ENCODE results near the gene ZNF691.

The ZNF691 gene

GRCh38 chr1:42822800-42823392 lies 23.5 kb upstream of the ZNF691 start:
- Mint-ChIP-seq H3K4me3 (no peak overlapping the region), H3K4me1 (ENCODE audit: low read depth) (peaks cover 12% of the 10 kb centered on the region), H3K27ac (no peak overlapping the region), H3K9me3 (ENCODE audit: low read depth) (no peaks in the 10 kb centered on the region), H3K27me3 (no peaks in the 10 kb centered on the region), H3K36me3 (peaks cover 4% of the 10 kb centered on the region)

DNA sequence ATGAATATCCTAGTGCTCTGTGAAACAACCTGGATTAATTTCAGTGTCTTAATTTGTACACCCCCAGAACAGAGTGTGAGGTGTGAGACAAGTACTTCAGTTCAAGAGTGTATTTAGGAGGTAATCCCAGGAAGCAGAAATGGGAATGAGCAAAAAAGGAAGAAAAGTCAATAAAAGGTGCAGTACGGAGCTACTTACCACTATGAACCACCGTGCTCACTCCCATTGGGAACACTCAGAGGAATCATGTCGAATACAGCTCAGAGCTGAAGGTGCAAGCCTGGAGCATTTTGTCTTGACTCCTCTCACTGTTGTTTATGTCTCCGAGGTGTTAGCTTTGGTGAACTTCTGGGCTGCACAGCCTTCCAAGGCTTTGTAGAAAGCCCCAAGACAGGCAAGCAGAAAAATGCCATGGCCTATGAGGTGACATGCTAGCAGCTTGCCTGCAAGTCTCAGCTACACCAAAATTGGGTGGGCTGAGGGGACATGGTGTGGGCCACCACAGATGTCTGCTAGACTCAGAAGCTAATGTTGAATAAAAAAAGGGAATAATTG lies 21.9 kb upstream of the ZNF691 start:
- peaks cover 5% of the 10 kb centered on the region for H3K4me1 Mint-ChIP-seq (ENCODE audit: low read depth)
- no peaks in the 10 kb centered on the region for H3K9me3 Mint-ChIP-seq (ENCODE audit: low read depth)
- H3K4me3 Mint-ChIP-seq: no peak overlapping the region
- no peak overlapping the region for H3K27ac Mint-ChIP-seq
- H3K27me3 Mint-ChIP-seq: no peaks in the 10 kb centered on the region
- H3K36me3 Mint-ChIP-seq: peaks cover 3% of the 10 kb centered on the region

DNA sequence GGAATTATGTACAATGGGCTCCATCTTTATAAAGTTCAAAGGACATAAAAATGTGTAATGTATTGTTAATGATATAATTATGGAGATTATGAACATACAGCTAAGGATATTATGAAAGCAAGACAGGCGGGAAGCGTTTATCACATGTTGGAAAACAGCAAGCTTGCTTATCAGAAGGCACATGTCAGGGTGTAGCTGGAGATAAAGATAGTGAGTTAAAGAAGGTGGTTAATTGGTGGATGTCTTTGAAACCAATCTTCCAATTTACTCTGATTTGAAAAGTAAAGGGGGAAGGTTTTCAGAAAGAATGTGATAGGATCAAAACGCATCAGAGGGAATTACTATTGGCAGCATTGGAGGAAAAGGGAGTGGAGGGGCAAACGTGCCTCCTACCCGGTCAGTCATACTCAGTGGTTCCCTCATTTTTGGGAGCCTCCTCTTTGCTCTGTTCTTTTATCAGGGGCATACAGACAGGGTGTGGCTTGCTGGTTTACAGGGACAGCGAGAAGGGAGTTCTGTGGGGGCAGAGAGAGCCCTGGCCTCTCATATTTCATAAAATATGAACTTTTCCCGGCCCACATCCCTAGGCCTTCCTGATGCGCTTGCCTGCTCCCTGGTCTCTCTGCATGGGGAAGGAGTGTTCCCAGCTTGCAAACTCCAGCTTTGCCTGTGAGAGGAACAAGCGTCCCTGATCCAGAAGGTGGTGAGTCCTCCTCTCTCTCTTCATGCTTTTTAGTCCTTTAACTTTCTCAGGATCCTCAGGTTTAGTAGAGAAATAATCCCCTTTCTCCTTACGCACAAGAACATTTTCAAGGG lies 21.2 kb upstream of the ZNF691 start:
- Mint-ChIP-seq H3K36me3 (peaks cover 2% of the 10 kb centered on the region), H3K27ac (no peak overlapping the region)

GRCh38 chr1:42830631-42831030 lies 15.8 kb upstream of the ZNF691 start:
- peaks cover 7% of the 10 kb centered on the region for H3K36me3 Mint-ChIP-seq
- H3K4me3 Mint-ChIP-seq: no peak overlapping the region
- no peaks in the 10 kb centered on the region for H3K27me3 Mint-ChIP-seq
- H3K4me1 Mint-ChIP-seq (ENCODE audit: low read depth): no peaks in the 10 kb centered on the region
- H3K27ac Mint-ChIP-seq: no peak overlapping the region
- H3K9me3 Mint-ChIP-seq (ENCODE audit: low read depth): no peaks in the 10 kb centered on the region

More for the DNA sequence above, 21.2 kb upstream of the ZNF691 start:
- H3K4me1 Mint-ChIP-seq (ENCODE audit: low read depth): peaks cover 5% of the 10 kb centered on the region
- no peaks in the 10 kb centered on the region for H3K9me3 Mint-ChIP-seq (ENCODE audit: low read depth)
- H3K27me3 Mint-ChIP-seq: no peaks in the 10 kb centered on the region
- H3K4me3 Mint-ChIP-seq: no peak overlapping the region

DNA sequence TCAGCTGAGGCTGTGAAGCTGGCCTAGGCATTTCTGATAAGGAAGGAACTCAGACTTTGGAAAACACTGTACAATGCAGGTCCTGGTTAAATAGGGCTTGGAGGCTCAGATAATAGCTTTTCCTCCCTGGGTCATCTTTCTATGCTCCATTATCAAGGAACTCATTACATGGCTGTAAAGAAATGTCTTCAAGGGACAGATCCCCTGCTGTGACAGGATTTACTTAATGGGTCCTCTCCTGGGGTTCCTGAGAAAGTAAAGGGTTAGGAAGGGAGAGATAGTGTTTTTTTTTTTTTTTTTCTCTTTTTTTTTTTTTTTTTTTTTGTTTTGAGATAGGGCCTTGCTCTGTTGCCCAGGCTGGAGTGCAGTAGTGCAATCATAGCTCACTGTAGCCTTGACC lies 15.1 kb upstream of the ZNF691 start:
- Mint-ChIP-seq H3K4me3 (no peak overlapping the region), H3K27me3 (no peaks in the 10 kb centered on the region), H3K36me3 (peaks cover 7% of the 10 kb centered on the region), H3K27ac (no peak overlapping the region), H3K4me1 (ENCODE audit: low read depth) (no peaks in the 10 kb centered on the region), H3K9me3 (ENCODE audit: low read depth) (no peaks in the 10 kb centered on the region)

- Mint-ChIP-seq H3K27ac (no peak overlapping the region), H3K27me3 (no peaks in the 10 kb centered on the region), H3K9me3 (ENCODE audit: low read depth) (no peaks in the 10 kb centered on the region), H3K4me3 (no peak overlapping the region), H3K36me3 (peaks cover 7% of the 10 kb centered on the region), H3K4me1 (ENCODE audit: low read depth) (no peaks in the 10 kb centered on the region)
These were observed 13.7 kb upstream of the ZNF691 start for GRCh38 chr1:42832641-42833240.

- Mint-ChIP-seq H3K4me1 (ENCODE audit: low read depth) (no peaks in the 10 kb centered on the region), H3K36me3 (peaks cover 10% of the 10 kb centered on the region), H3K4me3 (no peak overlapping the region), H3K9me3 (ENCODE audit: low read depth) (no peaks in the 10 kb centered on the region), H3K27ac (no peak overlapping the region), H3K27me3 (no peaks in the 10 kb centered on the region)
These were observed 12.4 kb upstream of the ZNF691 start for GRCh38 chr1:42833981-42834380.

GRCh38 chr1:42834803-42835202 lies 11.6 kb upstream of the ZNF691 start:
- peaks cover 10% of the 10 kb centered on the region for H3K36me3 Mint-ChIP-seq
- no peaks in the 10 kb centered on the region for H3K27me3 Mint-ChIP-seq
- H3K27ac Mint-ChIP-seq: no peak overlapping the region
- no peaks in the 10 kb centered on the region for H3K9me3 Mint-ChIP-seq (ENCODE audit: low read depth)
- H3K4me3 Mint-ChIP-seq: no peak overlapping the region
- H3K4me1 Mint-ChIP-seq (ENCODE audit: low read depth): no peaks in the 10 kb centered on the region

- Mint-ChIP-seq H3K9me3 (ENCODE audit: low read depth) (no peaks in the 10 kb centered on the region), H3K36me3 (peaks cover 6% of the 10 kb centered on the region), H3K27me3 (no peaks in the 10 kb centered on the region), H3K4me3 (no peak overlapping the region), H3K27ac (no peak overlapping the region), H3K4me1 (ENCODE audit: low read depth) (no peaks in the 10 kb centered on the region)
These were observed 11.0 kb upstream of the ZNF691 start for GRCh38 chr1:42835422-42835821.

DNA sequence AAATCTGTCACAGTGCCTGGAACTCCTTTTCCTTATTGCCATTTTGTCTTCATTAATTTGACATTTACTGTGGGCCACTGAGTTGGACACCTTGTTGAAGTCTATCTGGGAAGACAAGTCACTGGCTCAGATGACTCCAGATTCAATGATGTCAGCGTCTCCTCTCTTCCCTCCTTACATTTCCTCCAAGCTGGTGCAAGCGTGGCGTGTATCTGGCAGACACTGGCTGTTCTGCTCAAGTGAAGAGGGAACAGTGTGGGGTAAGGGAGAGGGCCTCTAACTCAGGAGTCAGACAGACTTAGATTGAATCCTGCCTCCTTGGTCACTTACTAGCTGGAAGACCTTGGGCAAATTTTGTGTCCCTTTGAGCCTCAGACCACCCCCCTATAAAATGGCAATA lies 8.7 kb upstream of the ZNF691 start:
- Mint-ChIP-seq H3K9me3 (ENCODE audit: low read depth) (no peaks in the 10 kb centered on the region), H3K4me3 (no peak overlapping the region), H3K4me1 (ENCODE audit: low read depth) (no peaks in the 10 kb centered on the region), H3K27ac (no peak overlapping the region), H3K27me3 (no peaks in the 10 kb centered on the region), H3K36me3 (peaks cover 3% of the 10 kb centered on the region)

DNA sequence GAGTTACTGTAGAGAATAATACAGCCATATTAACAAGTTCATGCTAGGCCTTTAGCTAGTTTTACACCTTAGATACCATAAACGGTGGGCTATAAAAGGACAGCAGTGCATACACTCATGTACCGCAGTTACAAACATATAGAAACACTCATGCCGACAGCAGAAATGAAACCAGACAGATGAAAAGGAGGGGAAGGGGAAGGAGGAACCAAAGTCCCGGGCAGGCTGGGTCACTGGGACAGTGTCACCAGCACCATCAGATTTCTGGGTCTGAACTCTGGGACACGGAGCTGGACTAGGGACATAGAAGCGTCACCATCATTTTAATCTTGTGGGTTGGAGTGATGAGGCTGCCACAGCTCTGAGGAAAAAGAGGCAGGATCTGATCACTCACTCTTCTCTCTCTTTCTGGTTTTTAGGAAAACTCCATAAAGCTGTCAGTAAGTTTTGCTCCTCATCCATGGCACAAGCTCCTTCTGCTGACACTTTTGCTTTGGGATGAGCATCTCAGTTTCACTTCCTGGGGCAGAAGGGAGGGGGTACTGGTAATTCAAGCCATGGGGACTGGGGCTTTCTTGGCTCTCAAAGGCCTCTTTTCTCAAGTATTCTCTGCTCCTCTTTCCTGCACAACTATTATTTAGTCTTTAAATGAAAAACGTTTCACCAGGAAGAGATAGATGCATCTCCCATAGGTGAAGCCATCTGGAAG lies 7.8 kb upstream of the ZNF691 start:
- H3K27ac Mint-ChIP-seq: no peak overlapping the region
- no peak overlapping the region for H3K4me3 Mint-ChIP-seq

DNA sequence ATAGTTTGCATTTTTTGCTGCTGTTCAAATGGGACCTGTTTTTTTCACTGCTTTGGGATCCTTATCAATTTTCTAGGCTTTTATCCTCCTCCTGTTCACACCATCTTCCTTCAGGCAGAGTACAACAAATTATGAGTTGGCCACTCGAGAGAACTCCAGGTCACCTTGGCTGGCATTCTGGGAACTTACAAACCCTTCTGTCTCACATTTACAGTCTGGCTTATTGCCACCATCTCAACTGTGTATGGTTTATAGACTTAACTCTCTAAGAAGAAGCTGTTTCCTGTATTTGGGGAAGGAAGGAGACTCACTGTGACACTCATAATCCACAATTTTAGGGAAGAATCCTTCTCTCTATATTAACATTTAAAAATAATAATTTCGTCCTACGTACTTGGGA lies 5.4 kb upstream of the ZNF691 start:
- Mint-ChIP-seq H3K9me3 (ENCODE audit: low read depth) (no peaks in the 10 kb centered on the region), H3K4me1 (ENCODE audit: low read depth) (peaks cover 3% of the 10 kb centered on the region), H3K27ac (no peak overlapping the region), H3K27me3 (no peaks in the 10 kb centered on the region), H3K4me3 (no peak overlapping the region), H3K36me3 (peaks cover 7% of the 10 kb centered on the region)

More for the DNA sequence above, 7.8 kb upstream of the ZNF691 start:
- H3K4me1 Mint-ChIP-seq (ENCODE audit: low read depth): no peaks in the 10 kb centered on the region
- no peaks in the 10 kb centered on the region for H3K27me3 Mint-ChIP-seq
- H3K36me3 Mint-ChIP-seq: peaks cover 7% of the 10 kb centered on the region
- no peaks in the 10 kb centered on the region for H3K9me3 Mint-ChIP-seq (ENCODE audit: low read depth)

GRCh38 chr1:42841440-42842147 lies 4.8 kb upstream of the ZNF691 start:
- peaks cover 7% of the 10 kb centered on the region for H3K36me3 Mint-ChIP-seq

DNA sequence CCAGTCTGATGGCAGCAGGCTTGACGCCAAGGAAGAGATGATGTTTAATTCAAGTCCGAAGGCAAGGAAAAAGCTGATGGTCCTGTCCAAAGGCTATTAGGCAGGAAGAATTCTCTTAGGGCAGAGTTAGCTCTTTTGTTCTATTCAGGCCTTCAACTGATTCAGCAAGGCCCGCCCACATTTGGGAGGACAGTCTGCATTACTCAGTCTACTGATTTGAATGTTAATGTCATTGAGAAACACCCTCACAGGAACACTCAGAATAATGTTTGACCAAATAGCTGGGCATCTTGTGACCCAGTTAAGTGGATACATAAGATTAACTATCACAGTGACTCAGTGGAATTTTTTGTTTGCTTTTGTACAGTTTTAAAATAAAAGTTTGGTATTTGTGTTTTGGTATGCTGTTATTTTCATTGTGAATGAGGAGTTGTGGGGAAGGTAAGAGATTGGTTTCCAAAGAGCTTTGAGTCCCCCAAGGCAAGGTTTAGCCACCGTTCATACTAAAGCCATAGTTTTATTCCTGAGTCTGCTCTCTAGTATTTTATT lies 1.7 kb upstream of the ZNF691 start:
- Mint-ChIP-seq H3K9me3 (ENCODE audit: low read depth) (no peaks in the 10 kb centered on the region), H3K27me3 (no peaks in the 10 kb centered on the region), H3K4me3 (no peak overlapping the region), H3K36me3 (peaks cover 7% of the 10 kb centered on the region), H3K27ac (no peak overlapping the region), H3K4me1 (ENCODE audit: low read depth) (peaks cover 30% of the 10 kb centered on the region)

More at GRCh38 chr1:42841440-42842147, 4.8 kb upstream of the ZNF691 start:
- Mint-ChIP-seq H3K27ac (no peak overlapping the region), H3K4me1 (ENCODE audit: low read depth) (peaks cover 6% of the 10 kb centered on the region), H3K27me3 (no peaks in the 10 kb centered on the region), H3K9me3 (ENCODE audit: low read depth) (no peaks in the 10 kb centered on the region), H3K4me3 (no peak overlapping the region)

Data from activated naive CD8-positive, alpha-beta T cell (primary cell).